ENCODE measurements around the gene ATP11C.

- TF ChIP-seq CTCF (IDR thresholded peaks at IDR 0.05; ENCODE audit: insufficient read depth, low read length): no peak
- no peak for TF ChIP-seq REST (IDR thresholded peaks at IDR 0.05; ENCODE audit: insufficient replicate concordance, low read depth)
- no peak for TF ChIP-seq POLR2AphosphoS5 (IDR thresholded peaks at IDR 0.05; ENCODE audit: low read depth)
Observed at GRCh38 chrX:139945075-139945474, 12.2 kb upstream of the ATP11C start.

All from HL-60 (cell line).